GM18517 (cell line): Measurements from ENCODE around the gene NAV2.
"Not testable (repeated sequence)": the region's sequence is repeated elsewhere in the genome, so short reads cannot be mapped to it uniquely, and the experiment has no call there.

Source experiments
- ATAC-seq: cut with Tn5 transposase; IDR thresholded peaks from one replicate; pipeline ENCODE4 v1.9.1; 2021; ENCODE audit warnings: mild to moderate bottlenecking, moderate library complexity; ENCODE audit not compliant: unreplicated experiment

Gene NAV2

DNA sequence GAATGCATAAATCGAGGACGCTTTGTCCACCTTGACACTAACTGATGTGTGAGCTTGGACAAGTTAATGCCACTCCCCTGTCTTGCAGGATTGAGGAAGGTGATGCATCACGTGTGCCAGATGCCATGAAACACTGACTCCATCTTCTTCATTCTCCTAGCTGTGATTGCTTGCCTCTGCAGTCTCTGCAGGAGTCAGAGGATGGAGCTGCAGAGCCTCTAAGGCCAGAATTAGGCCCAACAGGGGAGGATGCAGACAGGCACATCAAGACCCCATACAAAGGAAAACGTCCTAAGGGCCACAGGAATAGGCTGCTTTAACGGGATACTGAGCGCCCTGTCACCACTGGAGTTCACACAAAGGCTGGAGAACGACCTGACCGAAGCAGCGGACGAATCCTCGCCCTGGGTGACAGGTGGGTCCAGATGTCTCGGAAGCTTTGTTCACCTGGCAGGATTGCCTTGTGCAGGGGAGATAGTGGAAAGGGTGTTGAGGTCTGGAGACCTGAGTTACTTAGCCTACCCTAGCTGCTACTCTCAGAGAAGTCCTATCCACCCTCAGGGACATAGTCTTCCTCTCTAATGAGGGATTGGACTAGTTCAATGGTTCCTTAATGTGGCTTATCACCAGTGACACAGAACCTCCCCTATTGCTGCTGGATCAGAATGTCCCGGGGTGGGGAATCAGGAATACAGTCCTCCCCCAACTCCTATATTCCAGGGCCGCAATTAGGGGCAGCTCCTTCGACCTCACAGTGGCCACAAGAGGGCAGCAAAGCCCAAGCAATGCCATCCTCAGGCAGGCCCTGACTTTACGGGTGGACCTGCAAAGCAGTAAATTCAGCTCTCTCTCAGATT is 415.3 kb downstream of the NAV2 start:
- no peak for ATAC-seq

- not testable (repeated sequence) for ATAC-seq
These were observed 415.8 kb downstream of the NAV2 start for GRCh38 chr11:20128528-20128825.

GRCh38 chr11:20129665-20130064 is 417.0 kb downstream of the NAV2 start:
- ATAC-seq: no peak

DNA sequence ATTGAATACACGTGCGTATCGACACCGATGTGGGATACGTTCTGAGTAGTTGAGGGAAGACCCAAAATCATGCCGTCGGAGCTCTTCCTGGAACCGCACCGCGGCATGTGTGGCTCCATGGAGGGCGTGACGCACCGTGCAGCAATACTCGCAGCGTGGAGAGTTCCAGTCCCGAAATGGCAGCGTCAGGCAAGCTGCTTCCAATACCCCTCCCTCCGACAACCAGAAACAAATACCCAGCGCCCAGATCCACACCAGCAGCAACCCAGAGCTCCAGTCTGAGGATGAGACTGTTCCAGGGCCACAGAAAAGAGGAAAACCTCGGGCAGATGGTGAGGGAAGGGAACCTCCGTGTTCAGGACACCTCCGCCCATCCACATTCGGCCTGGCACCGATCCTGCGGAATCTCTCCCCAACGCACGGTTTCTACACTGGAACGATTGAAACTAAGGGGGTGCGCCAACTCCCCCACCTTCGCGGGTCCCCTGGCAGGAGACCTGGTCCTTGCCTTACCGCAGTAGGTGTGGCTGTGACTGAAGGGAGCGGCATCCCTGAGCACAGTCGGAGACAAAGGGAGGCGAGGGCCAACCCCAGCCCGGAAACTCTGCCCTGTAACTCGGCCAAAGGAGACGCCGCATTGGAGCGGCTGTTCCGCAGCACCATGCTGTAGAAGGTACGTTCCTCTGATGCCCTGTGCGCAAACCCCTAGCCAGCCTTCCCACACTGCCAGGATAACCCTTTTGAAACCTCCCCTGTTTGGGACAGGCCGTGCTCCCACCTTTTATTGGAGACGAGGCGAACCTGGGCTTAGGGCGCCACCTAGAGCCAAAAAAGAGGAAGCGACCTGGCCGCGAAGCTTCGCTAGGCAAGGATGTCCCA is 419.4 kb downstream of the NAV2 start:
- ATAC-seq: no peak

- ATAC-seq: no peak
These were observed 420.0 kb downstream of the NAV2 start for GRCh38 chr11:20132667-20133039.

- ATAC-seq: no peak
These were observed 422.5 kb downstream of the NAV2 start for GRCh38 chr11:20134991-20135736.

- ATAC-seq: no peak
These were observed 425.0 kb downstream of the NAV2 start for GRCh38 chr11:20137637-20138036.

DNA sequence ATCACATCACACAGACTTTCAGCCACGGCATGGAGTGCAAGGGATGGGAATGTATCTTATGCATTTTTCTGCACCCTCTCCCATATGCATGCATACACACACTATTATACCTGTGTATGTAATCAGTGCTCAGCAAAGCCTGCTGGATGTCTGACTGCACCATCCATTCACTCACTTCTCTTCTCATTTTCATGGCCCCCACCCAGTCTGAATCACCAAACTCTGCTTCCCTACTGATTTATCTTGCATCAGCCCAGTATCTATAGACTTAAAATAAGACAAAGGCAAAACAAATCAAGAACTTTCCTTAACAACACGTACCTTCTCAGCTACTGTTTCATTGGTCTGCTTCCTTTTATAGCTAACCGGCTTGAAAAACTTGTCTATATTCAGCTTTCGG is 426.1 kb downstream of the NAV2 start:
- no peak for ATAC-seq

DNA sequence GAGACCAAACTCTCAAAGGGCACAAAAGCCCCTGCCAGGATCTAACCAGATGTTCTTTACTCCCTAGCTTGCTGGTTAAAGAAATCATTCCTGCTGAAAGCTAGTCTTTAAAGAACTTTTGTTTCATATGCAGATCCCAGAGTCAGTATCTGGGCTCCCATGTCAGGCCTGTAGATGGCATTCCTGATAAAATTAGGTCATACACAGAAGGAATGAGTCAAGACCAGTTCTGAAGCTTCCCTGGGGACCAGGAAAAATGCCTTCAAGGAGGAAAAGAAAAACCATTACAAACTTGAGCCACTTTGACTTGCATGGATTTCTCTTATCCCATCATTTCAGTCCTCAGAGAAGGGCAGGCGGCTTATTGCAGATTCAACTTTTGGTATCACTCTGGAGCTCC is 441.7 kb downstream of the NAV2 start:
- ATAC-seq: no peak

DNA sequence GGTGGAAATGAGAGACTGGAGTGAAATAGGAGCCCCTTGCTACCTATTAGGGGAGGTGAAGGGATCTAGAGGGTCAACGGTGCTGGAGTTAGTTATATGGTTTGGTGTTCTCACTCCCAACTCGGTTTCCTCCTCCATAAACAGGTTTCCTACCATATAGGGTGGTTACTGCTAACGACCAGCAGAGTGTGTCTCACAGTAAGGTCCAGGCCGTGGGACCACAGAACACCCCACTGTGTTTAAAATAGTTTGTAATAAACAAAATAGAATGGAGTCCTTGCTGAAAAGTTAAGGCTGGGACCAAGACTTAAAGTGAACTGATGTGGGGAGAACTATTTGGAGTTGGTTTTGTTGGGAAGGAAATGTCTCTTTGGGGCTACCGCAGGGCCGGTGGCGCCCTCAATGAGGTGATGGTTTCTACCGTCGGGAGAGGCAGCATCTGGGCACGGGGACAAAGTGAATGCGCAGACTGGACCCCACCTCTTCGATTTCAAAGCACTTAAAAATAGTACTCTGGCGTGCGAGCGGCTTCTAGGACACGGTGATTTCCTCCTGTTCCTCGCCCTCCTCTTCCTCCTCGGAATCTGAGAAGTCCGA is 443.1 kb downstream of the NAV2 start:
- ATAC-seq: no peak

DNA sequence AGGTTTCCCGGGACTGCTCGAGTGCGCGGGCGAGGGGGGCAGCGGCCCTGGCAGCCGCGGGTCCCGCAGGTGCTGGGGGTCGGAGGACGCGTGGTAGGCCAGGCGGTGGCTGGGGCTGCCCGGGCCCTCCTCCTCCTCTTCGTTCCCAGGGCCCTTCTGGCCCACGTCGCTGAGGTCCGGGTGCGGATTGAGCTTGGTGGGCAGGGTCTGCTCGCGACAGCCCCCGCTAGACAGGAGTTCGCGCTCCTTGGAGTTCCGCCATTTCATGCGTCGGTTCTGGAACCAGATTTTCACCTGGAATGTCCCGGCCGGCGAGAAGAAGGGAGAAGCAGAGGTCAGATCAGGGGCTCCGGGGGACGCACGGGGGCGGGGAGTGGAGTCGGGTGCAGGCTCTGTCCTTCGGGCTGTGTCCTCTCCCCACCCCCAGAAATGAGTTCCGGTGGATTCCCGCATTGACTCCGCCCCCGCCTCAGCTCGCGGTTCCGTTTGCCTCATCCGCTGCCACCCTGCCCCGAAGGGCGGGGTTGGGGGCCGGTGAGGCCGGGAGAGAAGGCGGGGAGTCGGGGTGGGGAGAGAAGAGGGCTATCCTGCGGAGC is 443.7 kb downstream of the NAV2 start:
- no peak for ATAC-seq

DNA sequence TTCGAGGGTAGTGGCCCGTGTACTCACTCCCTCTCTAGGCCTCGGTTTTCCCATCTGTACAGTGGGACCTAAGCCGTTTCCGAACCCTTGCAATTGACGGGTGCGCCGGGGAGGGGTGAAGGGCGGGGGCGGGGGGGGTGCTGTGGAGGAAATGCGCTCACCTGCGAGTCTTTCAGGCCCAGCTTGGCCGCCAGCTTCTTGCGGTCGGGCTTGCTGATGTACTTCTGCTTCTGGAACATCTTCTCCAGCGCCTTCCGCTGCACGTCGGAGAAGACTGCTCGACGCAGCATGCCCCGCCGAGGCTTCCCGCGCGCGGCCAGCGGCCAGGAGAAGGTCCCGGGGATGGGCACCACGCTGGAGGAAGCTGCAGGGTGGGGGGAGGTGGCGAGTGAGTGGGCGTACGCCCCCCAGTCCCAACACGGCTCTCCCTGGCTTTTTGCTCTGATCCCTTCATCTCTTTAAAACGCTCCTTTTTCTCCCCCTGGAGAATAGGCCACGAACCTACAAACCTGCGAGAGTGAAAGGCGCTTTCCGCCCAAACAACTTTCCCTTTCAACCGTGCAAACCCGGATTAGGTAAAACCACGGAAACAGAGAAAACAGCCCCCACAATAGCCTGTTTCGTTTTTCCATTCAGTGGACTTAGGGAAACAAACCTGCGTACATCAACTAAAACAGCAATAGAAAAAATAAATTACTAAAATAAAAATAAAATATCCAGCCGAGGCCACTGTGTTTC is 444.4 kb downstream of the NAV2 start:
- no peak for ATAC-seq

- ATAC-seq: no peak
These were observed 445.1 kb downstream of the NAV2 start for GRCh38 chr11:20157728-20158127.

- ATAC-seq: no peak
These were observed 446.1 kb downstream of the NAV2 start for GRCh38 chr11:20158597-20159257.

DNA sequence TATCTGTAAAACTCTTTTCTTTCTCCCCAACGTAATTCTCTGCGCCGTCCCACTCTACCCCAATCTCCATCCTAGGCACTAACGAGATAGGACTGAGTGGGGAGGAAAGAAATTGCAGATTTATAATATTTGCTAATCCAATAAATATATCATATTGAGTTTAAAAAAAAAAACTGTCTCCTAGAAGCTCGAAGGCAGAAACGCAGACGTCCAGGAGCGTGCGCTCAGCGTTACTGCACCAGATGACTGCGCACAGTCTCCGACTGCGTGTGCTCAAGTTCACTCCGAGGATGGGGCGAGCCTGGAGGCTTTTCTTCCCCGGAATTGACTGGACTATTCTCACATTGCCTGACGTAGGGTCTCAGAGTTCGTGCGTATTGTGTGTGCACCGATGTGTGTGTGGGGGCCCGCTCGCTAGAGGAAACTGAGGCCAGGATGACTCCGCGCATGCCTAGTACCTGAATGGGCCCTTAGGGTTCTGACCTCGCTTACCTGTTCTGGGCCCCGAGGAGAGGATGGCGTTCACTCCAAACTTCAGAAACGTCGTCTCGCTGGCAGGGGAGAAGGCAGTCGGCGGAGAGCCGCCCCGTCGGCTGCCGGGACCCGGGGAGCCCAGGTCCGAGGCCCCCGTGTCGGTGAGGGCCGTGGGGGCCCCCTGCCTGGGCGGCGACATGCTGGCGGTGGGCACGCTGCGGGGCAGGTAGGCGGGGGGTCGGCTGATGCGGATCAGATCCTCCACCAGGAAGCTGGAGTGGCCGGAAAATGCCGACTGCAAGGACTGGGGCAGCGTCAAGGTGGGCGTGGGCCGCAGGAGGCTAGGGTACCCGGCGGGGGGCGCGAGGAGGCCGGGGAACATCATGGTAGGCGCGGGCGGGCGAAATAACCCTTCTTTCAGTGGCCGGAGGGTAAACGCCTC is 447.1 kb downstream of the NAV2 start:
- no peak for ATAC-seq

- no peak for ATAC-seq
These were observed 448.0 kb downstream of the NAV2 start, which contains the start of gene DBX1 for GRCh38 chr11:20160425-20161229. TSS of gene DBX1 (minus strand) at chr11:20160475. CDS start at chr11:20160324, 151 bp downstream.

- ATAC-seq: no peak
These were observed 448.7 kb downstream of the NAV2 start for GRCh38 chr11:20161230-20161918.
